Thyroid gland (tissue), 4 donors: ENCODE results near the gene ASB4. TPM values are rescaled to one million over a fixed set of nuclear protein-coding genes. Genes with fewer than 3 reads are reported as not detected.
A peak's percentile ranks its signal among the peaks of the same experiment; 100 is the strongest.

Experiments
- DNase-seq, 2 donors: peaks; one replicate each; pipeline ENCODE4 v3.0.0-alpha.2; 2019
- H3K27ac ChIP-seq, 3 donors: fragments of 200-600 bp; sonication (generic); 1 replicate in 2 of 3; 2 replicates in 1 of 3; pipeline ENCODE4 v1.5.1; 2016 to 2019; ENCODE audit warnings: mild to moderate bottlenecking in 1 of 3, moderate library complexity in 1 of 3
- H3K27me3 ChIP-seq: fragments of 200-600 bp; sonication (generic); one replicate; pipeline ENCODE4 v1.5.1; 2019
- H3K36me3 ChIP-seq, 2 donors: fragments of 200-600 bp; sonication (generic); one replicate each; pipeline ENCODE4 v1.5.1; 2016 to 2019
- H3K4me1 ChIP-seq, 2 donors: fragments of 200-600 bp; sonication (generic); one replicate each; pipeline ENCODE4 v1.5.1; 2017 to 2019
- H3K4me3 ChIP-seq, 3 donors: fragments of 200-600 bp; sonication (generic); replicated peaks in 1 of 3; 1 replicate in 2 of 3; 2 replicates in 1 of 3; pipeline ENCODE4 v1.5.1; 2016; ENCODE audit warnings: mild to moderate bottlenecking in 1 of 3
- H3K9me3 ChIP-seq: fragments of 200-600 bp; sonication (generic); one replicate; pipeline ENCODE4 v1.5.1; 2017
- POLR2A ChIP-seq, 2 donors: fragments of 450-650 bp; IDR thresholded peaks; one replicate each; pipeline ENCODE4 v1.6.1; 2017; ENCODE audit warnings: antibody characterized with exemption in 2 of 2, mild to moderate bottlenecking in 2 of 2, moderate library complexity in 1 of 2
- WGBS, 2 donors: methylation state at CpG; one replicate each; pipeline ENCODE4 v1.1.5; 2017; 5-methylcytosine and 5-hydroxymethylcytosine counted together
- intact Hi-C: fragments of 100-400 bp; cut with DNase I; formaldehyde crosslinking; loops from one replicate; pipeline ENCODE4 v1.15.1; 2023
- total RNA-seq, 4 donors: library from RNA; depleted of rRNA; stranded (reverse); fragments of >200 nt; gene quantifications; one replicate each; pipeline ENCODE4 v1.2.3, GENCODE V29; 2016
- TF ChIP-seq, protein P1 (sequence below), 6 experiments: fragments of 200-600 bp in 3 of 6; fragments of 450-650 bp in 3 of 6; sonication (generic) in 3 of 6; IDR thresholded peaks; one replicate each; pipeline ENCODE4 v1.5.1; 2016 to 2019; ENCODE audit warnings: antibody characterized with exemption in 6 of 6, mild to moderate bottlenecking in 2 of 6, inconsistent platforms in 1 of 6, moderate library complexity in 1 of 6

The ASB4 gene
- total RNA-seq, 4 donors from 2014 or later: 0.22 TPM; not detected in 3

DNA sequence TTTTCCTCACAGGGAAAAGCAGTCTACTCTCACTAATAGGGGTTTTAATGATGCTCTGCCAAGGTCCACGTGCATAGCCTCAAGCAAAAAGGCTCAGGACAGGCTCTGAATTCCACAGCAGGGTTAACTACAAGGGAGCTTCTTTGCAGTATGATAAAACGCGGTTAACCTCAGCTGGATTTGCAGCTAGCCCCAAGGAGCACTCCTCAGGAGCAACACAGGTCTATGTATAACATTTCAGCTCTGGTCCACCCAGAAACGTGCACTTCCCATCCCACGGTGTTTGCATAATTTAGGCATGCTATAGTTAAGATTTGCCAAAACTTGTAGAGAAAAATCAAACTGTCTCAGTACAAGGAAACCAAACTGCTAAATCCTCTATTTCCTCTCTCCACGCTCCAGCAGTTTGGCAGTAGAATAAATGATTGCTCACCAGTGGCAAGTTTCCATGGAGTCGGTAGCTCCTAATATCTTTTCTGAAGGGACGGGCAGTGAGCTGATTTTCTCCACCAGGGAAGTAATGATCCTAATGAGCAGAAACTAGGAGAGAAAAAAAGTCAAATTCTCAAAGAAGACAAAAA, 13.1 kb upstream of the ASB4 start:
- WGBS, 2 donors: 16 to 36% methylated on average over 8 of the region's 8 CpGs
- Histone ChIP-seq H3K4me3 (no peak overlapping the region), H3K9me3 (no peaks in the 10 kb centered on the region), H3K4me1 (peaks cover 0 to 7% of the 10 kb centered on the region in 2 donors), H3K27me3 (no peaks in the 10 kb centered on the region), H3K36me3 (no peaks in the 10 kb centered on the region), H3K27ac (no peak overlapping the region)
- TF ChIP-seq POLR2A (IDR thresholded peaks at IDR 0.05): no peak
- TF ChIP-seq, protein P1, sequence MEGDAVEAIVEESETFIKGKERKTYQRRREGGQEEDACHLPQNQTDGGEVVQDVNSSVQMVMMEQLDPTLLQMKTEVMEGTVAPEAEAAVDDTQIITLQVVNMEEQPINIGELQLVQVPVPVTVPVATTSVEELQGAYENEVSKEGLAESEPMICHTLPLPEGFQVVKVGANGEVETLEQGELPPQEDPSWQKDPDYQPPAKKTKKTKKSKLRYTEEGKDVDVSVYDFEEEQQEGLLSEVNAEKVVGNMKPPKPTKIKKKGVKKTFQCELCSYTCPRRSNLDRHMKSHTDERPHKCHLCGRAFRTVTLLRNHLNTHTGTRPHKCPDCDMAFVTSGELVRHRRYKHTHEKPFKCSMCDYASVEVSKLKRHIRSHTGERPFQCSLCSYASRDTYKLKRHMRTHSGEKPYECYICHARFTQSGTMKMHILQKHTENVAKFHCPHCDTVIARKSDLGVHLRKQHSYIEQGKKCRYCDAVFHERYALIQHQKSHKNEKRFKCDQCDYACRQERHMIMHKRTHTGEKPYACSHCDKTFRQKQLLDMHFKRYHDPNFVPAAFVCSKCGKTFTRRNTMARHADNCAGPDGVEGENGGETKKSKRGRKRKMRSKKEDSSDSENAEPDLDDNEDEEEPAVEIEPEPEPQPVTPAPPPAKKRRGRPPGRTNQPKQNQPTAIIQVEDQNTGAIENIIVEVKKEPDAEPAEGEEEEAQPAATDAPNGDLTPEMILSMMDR (IDR thresholded peaks at IDR 0.05): no peak
- peak; percentile 14 to 35 for DNase-seq
- intact Hi-C loops: no loop called here

DNA sequence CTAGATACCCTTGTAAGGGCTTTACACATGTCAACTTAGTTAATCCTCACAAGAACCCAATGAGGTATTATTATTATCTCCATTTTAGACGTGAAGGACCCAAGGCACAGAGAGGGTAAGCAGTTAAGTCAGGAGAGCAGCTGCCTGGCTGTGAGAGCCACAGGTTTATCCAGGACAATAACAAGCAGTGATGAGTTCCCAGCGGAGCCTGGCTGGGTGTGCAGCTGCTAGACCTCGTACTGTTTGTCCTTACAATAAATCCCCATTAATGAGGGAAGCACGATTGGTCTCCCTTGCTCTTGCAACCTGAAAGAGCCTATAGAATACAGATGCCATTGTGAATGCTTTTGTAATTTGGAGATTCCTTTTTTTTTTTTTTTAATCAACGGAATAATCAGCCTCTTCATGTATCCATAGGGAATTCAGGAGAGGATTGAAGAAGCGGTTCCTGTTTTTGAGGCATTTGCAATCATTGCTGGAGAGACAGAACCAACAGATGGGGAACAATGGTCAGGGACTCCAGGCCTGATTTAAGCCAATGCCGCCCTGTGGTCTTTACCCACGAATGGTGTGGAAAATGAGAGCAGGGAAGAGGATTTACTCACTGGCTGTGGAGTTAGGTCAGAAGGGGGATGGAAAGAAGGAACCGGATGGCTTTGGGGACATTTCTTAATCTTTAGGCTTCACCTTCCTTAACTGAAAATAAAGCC, 12.3 kb upstream of the ASB4 start:
- Histone ChIP-seq H3K4me3 (no peak overlapping the region), H3K9me3 (no peaks in the 10 kb centered on the region), H3K27me3 (no peaks in the 10 kb centered on the region), H3K36me3 (no peaks in the 10 kb centered on the region), H3K4me1 (peaks cover 2 to 7% of the 10 kb centered on the region in 2 donors), H3K27ac (no peak overlapping the region)
- DNase-seq: no peak
- no peak for TF ChIP-seq POLR2A (IDR thresholded peaks at IDR 0.05)
- TF ChIP-seq, protein P1 (IDR thresholded peaks at IDR 0.05): no peak
- intact Hi-C loops: no loop called here
- 91% methylated on average over 9 of the region's 9 CpGs for WGBS, 2 donors

DNA sequence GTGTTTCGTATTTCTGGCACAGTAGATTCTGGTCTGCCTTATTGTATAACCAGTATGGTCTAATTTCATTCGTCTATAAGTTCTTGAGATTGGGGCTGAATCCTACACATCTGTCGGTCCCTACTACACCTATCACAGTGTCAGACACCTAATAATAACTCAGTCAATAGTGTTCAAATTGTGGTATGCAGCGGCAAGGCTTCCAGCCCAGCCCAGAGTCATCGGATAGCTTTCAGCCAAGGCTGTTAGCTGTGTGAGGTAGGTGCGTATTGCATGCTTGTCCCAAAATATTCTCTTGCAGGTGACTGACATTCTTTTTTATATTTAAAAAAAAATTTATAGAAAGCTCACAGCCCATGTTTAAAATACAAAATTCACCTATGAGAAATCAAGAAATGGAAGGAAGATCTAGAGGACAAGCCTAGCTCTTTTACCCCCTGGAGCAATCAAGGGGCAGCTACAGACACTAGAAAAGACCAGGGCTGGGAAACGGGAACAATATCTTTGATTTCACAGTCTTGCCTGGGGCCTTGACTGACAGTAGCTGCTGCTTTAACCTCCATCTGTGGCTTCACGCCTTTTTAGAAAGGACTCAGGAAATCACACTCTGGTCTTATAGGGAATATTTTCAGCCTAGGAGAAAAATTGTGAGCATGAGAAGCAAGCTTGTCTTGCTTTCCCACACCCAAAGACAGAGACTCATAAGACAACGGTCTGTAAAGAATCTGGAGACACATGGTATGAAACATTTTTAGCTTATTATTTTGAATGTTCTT, 9.5 kb upstream of the ASB4 start:
- WGBS, 2 donors: 89 to 92% methylated on average over 9 of the region's 9 CpGs
- H3K27me3 ChIP-seq: no peaks in the 10 kb centered on the region

DNA sequence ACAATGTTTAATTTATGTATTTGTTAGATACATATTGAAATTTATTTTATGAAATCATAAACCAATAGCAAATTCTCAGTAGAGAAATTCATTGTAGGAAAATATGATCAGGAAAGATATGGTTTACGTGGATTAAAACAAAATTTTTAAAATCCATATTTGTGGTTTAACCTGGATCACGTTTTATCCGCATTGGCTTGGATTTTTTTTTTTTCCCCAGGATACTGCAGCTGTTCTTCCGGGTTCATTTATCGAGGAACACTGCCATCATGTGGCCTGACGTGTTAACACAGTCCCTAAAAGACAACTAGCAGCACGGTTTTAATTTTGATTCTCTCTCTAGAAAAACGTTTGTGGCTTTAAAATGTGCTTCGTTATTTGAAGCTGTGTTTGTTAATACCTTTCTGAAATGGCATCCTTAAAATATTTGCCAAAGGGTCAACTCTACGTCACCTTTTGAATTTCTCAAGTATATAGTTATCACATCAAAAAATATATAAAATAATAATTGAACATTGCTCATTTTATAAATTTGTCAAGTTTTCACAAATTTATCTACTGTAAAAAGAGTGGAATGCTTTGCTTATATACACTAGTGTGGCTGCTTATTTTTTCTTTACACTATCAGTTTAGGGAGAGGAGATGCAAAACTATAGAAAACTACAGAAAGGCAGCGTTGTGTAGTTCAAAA, 8.7 kb upstream of the ASB4 start:
- H3K27ac ChIP-seq: no peak overlapping the region
- TF ChIP-seq, protein P1 (IDR thresholded peaks at IDR 0.05): peak; percentile 19 to 79 (median 68)
- no peak for TF ChIP-seq POLR2A (IDR thresholded peaks at IDR 0.05)
- H3K4me1 ChIP-seq: peaks cover 5 to 7% of the 10 kb centered on the region in 2 donors
- intact Hi-C loops: no loop called here
- DNase-seq: peak; percentile 70 to 76
- no peaks in the 10 kb centered on the region for H3K9me3 ChIP-seq
- no peak overlapping the region for H3K4me3 ChIP-seq
- 9 to 10% methylated on average over 11 of the region's 11 CpGs for WGBS, 2 donors
- no peaks in the 10 kb centered on the region for H3K27me3 ChIP-seq
- H3K36me3 ChIP-seq: no peaks in the 10 kb centered on the region

More for the DNA sequence above, 9.5 kb upstream of the ASB4 start:
- DNase-seq: no peak
- intact Hi-C loops: no loop called here
- TF ChIP-seq, protein P1 (IDR thresholded peaks at IDR 0.05): no peak
- TF ChIP-seq POLR2A (IDR thresholded peaks at IDR 0.05): no peak
- Histone ChIP-seq H3K9me3 (no peaks in the 10 kb centered on the region), H3K36me3 (no peaks in the 10 kb centered on the region), H3K4me1 (peaks cover 5 to 7% of the 10 kb centered on the region in 2 donors), H3K4me3 (no peak overlapping the region), H3K27ac (no peak overlapping the region)
